GM18517 (cell line): ENCODE results near the gene DHRS4.

Experiments used
- ATAC-seq: cut with Tn5 transposase; IDR thresholded peaks from one replicate; pipeline ENCODE4 v1.9.1; 2021; ENCODE audit warnings: mild to moderate bottlenecking, moderate library complexity; ENCODE audit not compliant: unreplicated experiment

DHRS4 gene

DNA sequence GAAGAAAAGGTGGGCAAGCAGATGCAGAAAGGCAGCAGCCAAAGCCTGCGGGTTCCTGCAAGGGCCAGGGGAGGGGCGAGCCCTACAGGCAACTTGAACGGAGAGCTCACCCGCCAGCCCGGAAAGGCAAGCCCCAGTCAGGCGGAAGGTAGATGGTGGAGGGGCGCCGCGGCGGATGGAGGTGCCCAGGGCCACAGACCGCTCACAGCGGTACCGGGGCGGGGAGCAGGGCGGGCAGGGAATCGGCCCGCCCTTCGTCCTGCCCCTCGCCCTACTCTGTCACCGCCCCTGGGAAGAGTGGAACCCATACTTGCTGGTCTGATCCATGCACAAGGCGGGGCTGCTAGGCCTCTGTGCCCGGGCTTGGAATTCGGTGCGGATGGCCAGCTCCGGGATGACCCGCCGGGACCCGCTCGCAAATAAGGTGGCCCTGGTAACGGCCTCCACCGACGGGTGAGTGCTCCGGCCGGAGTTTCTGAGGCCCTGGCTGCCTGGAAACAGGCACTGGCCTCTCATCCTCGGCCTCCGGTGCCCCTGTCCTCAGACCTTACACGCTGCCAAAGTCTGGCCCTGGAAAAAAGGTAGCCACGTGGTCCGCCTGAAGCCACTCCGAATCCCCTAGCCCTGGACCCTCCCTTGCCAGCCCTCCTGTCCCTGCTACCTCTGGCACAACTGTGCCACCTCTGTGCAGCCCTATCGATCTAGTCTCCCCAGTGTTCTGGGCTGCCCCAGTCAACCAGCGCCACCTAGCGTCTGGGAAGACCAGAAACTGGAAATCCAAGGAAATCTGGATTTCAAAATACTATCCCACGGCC is at the start of gene DHRS4:
DHRS4 (plus strand) TSS at position 307 of the 815 bp plus-strand sequence; CDS start at position 326, 19 bp downstream.
- peak; percentile 73 for ATAC-seq

DNA sequence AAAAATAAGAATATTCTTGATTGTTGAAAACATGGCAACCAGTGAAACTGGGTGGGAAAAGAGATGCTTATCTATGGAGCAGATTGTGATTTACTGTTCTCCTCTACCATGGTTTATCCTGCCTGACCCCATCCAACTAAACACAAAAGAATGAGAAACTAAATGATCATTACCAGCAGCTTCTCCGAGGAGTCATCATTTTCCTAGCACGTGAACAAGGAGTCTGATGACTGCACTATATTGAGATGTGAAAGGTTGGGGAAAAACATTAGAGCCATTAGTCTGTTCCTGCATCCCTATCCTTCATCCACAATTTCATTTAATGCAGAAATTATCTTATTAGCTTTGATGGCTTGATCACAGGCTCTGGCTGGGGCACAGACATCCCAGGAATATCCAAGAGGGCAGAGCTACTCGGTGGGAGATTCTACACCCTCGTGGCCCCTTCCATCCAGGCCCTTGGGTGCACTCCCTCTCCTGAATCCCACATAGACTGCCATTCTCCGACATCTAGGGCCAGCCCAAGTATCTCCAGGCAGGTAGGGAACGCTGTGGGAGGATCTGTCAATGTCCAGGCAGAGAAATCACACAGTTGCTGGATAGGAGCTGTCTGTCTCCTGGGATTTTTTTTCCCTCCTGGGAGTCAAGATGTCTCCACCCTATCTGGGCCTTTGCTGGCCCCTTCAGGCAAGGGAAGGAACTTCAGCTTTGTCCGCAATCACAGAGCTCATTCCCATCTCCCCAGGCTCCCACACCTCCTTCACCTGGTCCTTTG is 43.3 kb upstream of the DHRS4 start:
- no peak for ATAC-seq

DNA sequence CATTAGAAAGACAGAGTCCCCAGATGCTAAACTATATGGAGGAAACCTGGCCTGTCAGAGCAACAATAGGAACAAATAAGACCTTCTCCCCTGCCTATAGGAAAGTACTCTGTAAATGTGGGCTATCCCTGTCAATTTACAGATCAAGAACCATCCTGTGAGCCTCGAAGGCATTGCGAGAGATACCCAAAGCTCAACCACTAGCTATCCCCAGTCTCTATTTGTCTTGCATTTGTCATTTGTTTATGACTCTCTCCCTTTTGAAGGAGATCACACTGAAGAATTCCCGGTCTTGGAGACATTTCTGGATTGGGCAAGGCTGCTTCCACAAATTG is 42.7 kb upstream of the DHRS4 start:
- no peak for ATAC-seq

DNA sequence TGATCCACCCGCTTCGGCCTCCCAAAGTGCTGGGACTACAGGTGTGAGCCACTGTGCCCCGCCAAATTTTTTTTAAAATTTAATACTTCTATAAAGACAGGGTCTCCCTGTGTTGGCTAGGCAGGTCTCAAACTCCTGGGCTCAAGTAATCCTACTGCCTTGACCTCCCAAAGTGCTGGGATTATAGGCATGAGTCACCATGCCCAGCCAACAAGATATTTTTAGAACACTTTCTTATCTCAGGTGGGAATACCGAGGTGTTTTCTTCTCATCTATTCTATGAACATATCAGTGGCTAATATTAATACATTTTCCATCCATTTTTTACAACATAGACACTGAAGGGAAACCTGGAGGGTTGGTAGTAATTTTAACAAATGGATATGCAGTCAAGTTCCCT is 38.0 kb upstream of the DHRS4 start:
- no peak for ATAC-seq

DNA sequence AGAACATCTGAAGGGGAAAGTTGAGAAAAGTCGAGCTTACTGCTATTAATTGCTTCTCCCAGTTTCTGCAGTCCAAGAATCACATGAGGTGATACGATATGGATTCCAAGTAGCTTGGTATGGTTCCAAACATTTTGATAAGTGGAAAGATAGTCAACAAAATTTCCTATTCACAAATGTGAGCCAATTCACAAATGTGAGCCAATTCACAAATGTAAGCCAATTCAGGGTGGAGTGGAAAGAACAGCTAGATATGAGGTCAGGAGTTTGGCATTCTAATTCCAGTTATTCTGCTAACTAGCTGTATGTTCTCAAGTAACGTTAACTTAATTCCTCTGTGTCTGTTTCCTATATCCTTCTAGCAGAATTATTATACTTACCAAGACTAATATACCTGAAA is 37.6 kb upstream of the DHRS4 start:
- ATAC-seq: no peak

DNA sequence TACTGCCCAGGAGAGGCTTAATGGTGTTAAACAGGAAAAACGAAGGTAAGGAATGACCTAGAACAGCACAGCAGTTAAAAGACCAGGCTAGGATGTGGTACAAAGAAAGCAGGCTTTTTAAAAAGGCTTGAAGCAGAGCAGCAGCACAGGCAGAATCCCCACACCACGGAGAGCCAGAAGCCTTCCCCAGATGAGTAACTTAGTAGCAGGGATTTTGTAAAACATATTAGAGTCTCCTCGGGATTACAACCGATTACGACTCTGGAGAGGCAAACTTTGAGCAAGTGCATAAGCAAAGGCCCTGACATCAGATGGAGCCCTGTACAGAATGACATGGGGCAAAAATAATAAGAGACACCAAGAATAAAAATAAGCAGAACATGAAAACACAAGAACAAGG is 37.1 kb upstream of the DHRS4 start:
- no peak for ATAC-seq

DNA sequence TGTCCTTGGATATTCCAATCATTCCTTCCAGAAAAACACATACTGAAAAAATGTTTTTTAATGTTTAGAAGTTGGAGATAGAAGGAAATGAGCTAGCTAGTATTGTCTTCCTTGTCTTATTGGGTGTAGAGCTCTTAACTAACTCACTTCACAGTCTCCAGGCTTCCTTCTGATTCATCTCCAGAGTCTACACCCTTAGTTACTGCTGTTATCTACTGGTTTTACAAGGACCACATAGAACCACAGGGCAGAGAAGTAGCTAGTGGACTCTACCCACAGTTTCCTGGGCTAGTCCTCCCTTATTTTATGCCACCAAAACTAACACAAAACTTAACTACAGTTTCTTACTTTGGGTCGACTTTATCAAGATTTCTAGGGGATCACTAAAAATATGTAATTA is 31.0 kb upstream of the DHRS4 start:
- ATAC-seq: no peak

DNA sequence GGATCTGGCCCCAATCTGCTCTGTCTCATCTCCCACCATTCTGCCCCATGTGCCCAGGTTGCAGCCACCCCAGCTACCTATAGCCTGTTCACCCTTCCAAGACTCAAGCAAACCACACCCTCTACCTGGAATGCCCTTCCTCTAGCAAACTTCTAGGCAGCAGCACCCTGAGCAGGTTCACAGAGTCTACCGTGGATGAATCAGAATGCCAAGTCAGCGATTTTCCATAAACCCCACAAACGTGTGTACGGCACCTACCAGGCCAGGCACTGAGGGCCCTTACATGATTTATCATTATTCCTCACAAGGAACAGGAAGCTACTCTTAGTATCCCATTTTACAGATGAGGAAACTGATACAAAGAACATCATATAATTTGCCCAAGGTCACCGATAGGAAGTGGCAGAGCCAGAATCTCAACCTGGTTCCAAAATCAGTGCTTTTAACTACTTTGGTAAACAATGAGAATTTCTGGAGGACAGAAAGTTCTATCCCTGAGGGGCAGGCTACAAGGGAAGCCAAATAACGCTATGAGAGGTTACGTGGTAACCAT is 28.0 kb upstream of the DHRS4 start:
- ATAC-seq: no peak

DNA sequence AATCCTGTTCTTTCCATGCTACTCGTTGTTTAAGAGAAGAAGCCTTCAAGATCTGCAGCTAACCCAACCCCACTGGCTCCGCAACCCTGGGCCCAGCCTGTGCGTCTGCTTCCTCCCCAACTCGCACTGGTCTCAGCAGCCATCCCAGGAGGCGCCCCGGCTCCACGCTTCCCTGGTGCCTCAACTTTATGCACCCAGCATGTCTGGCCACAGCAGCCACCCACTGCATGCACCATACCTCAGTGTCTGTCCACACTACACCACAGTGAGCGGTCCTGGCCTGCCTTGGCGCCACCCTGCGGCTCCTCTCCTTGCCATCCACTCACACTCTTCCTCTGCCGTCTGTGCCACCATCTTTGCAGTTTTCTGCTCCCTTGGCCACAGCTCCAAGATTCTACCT is 27.0 kb upstream of the DHRS4 start:
- no peak for ATAC-seq

DNA sequence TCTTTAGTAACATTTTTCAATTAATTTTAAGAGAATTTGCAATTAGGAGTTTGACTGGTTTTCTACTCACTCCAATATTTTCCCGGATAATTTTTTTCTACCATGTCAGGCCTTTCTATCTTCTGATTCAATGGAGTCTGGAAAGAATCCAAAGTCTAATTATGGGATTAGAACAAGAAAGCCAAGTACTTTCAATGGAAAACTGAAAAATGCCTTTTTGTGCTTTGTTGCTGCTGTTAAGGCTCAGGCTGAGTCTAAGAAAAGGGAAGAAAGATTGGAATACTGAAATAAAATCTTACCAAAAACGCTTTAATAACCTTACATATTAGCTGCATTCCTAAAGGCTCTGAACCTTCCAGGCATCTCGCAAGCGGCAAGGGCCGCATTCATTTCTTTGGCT is 24.4 kb upstream of the DHRS4 start:
- ATAC-seq: no peak

DNA sequence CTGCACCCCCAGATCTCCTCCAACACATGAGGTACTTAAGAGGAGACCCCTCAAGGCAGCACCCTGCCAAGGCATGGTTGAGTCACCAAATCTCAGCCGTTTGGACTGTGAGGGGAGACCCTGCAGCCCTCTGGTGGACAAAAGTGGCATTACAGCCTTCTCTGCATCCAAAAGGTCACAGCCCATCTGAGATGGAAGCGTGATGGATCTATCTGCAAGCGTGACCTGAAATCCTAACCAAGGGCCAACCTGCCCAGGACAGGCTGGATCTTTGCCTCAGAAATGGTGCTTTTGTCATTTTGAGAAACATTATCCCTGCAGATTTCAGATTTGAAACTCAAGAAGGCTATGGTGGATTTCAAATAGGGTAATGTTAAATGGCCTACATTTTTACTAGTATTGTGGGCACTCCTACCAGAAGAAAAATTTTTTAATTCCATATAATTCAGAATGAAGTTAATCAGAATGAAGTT is 23.7 kb upstream of the DHRS4 start:
- ATAC-seq: no peak

DNA sequence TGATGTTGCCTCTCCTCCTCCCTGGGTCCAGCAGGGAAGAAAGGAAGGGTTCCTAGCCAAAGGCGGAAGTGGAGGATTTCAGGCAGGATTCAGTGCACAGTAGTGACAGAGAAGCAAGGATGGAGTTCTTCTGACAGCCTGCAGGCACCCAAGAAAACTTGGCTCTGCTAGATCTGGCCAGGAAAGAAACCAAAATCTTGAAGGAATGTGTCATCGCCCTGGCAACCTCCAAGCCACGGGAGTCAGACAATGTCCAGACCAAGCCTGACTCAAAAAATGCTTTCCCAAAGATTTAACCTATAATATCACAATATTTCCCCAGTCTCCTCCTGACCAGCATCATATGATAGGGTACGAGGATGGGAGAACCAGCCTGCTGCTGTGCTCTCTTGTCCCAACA is 22.8 kb upstream of the DHRS4 start:
- ATAC-seq: no peak

DNA sequence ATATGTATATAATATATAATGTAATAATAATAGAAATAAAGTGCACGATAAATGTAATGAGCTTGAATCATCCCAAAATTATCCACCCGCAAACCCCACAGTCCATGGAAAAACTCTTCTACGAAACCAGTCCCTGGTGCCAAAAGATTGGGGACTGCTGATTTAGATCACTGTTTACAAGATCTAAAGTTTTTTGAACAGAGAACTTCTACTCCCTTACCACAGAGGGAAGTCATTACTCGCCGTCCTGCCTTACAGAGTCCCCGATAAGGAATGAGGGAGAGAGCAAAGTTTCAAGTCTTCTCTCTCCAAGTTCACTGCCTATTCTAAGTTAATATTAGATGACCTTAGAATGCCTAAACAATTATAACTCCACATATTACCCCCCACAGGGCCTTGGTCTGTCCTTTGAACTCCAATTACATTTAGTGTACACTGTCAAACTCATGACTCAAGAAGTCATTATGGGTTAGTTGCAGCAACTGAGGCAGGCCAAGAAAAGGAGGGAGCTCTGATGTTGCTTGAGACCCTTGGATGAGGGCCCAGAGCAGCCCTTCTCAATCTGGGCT is 21.8 kb upstream of the DHRS4 start:
- ATAC-seq: no peak

DNA sequence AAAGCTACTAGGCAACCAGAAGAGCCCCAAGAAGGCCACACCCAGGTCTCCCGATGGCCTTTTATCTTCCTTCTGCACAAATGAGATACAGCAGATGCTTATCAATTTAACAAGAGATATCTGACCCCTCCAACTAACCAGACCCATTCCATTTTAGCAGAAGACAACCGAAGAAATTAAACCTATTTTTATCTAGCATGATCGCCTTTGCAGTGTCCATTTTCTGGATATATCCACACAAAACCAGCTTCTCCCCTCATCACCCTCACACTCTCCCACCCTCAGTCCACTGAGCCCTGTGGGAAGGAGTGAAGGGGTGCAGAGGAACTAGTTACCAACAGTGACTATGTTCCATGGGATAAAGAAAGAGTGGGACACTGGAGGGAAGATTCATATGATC is 20.9 kb upstream of the DHRS4 start:
- ATAC-seq: no peak

DNA sequence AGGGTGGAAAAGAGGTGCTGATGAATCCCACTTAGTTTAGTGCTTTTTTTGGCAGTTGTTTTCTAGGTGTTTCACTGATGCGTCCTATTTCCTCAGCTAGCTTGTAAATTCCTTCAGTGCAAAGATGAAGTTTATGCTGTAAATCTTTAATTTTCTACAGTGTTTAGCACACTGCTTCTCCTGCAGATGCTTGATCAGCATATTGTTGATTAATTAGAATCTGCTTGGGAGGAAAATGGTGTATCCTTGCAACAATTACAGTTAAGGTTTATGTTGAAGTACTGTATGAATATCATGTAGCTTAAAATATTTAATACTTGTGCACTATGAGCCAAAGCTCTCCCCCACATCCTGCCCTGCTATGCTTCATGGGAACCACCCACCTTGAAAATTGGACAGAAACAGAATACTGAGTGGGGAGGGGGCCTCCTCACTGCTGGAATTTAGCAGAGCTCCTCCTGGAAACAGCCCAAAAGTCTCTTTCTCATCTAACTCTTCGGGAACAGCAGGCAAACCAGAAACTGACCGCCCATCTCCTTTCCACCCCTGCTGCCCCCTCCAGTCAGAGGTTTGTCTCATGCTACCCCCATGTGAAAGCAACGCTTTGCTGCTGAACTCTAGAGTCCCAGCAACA is 20.3 kb upstream of the DHRS4 start:
- ATAC-seq: no peak

DNA sequence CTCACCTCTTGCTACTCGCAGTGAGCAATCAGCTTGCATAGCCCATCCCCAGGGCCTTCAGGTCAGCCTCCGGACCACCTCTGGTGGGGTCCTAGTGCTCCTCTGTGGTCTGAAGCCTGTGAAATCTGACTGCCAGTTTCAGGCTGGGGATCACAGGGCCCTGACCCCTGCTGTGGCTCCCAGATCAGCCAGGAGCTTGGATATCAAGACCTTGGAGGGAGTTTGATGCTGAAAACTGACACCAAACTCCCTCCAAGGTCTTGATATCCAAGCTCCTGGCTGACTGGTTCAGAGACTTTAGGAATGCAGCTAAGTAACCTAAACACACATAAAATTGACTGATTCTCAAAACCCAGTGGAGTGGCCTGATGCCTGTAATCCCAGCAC is 19.8 kb upstream of the DHRS4 start:
- no peak for ATAC-seq

DNA sequence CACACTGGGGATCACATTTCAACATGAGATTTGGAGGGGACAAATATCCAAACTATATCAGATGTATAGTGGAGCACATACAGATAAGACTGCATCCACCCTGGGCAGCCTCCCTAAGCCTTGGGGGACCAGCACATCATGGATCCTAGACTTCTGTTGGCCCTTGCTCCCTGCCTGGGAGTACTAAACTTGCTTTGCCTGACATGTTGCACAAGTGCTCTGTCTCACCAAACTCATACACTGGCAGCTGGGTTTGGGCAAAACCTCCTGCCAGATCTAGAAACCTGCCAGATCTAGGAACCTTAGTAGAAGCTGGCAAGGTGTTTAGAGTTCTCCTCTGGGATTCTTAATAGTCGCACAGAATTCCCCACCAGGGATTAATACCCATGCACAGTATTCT is 18.4 kb upstream of the DHRS4 start:
- ATAC-seq: no peak

DNA sequence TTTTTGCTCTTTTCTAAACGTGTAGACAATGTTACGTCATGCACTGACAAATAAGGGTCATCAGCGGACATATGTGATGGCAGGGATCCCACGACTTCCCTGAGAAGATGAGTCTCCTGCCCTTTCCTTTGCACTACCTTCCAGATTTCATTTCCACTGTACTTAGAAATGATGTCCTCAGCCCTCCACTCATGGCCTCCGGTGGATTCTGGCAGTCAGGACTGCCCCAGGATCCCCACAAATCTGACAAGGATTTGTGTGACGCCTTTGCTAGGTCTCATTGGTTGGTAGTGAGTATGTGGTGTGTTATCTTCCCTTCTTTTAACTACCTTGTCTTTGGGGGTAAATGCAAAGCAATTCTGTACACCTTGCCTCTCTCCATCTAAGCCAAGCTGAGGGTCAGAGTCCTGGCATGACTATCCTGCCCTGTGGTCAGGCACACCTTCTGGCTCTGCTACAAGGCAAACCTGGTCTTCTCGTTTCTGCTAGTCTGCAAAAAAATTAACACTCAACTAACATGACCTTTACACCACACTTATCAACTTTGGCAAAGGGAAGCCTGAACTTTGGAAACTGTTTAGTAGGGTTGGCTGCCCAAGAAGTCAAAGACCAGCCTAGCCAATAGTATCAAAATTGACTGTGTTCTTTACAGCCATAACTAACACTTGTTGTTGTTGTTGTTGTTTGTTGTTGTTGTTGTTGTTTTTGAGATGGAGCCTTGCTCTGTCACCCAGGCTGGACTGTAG is 17.3 kb upstream of the DHRS4 start:
- ATAC-seq: no peak

DNA sequence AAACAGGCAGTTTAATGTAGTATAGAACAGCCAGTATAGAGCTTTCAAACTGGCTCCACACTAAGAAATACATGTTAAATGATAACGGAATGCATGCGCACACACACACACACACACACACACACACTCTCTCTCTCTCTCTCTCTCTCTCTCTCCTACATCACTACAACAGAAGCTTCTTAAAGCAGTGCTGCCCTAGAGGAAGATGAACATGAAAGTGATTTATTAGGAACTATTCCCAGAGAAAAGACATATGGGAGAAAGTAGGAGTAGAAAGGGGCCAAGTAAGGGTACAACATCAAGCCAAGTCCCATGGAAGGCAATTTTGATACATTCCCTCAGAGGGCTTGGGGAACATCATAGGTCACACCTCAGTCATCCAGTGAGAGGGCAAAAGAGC is 16.4 kb upstream of the DHRS4 start:
- no peak for ATAC-seq

DNA sequence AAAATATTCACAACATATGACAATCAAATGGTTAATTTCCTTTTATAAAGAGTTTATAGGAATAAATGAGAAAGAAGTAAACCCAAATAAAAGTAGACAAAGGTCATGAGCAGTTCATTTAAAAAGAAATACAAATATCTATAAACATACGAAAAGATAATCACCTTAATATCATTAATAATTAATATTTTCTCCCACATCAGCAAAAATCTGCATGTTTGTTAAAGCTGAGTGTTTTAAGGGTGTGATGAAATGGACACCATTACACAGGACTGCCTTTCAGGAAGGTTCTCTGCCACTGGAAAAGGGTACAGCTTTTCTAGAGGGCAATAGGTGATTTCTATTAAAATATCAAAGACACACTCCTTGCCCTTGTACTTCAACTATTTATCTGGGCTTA is 14.7 kb upstream of the DHRS4 start:
- ATAC-seq: no peak
